Fibroblast of mammary gland (primary cell): Measurements from ENCODE around the gene SARDH.

Experiments used
- DNase-seq: peaks from one replicate; pipeline ENCODE4 v3.0.0-alpha.2; 2010; ENCODE audit warnings: low read depth
- H3K4me3 ChIP-seq: 2 replicates; pipeline ENCODE4 v1.5.1; 2011; ENCODE audit warnings: low read depth, mild to moderate bottlenecking, low read length, moderate library complexity; ENCODE audit not compliant: control insufficient read depth
- TF ChIP-seq, protein P1 (sequence below): conservative IDR thresholded peaks from 2 replicates; pipeline ENCODE4 v1.5.1; 2011; ENCODE audit warnings: low read depth, low read length, inconsistent platforms; ENCODE audit not compliant: control insufficient read depth, insufficient read depth

SARDH gene

DNA sequence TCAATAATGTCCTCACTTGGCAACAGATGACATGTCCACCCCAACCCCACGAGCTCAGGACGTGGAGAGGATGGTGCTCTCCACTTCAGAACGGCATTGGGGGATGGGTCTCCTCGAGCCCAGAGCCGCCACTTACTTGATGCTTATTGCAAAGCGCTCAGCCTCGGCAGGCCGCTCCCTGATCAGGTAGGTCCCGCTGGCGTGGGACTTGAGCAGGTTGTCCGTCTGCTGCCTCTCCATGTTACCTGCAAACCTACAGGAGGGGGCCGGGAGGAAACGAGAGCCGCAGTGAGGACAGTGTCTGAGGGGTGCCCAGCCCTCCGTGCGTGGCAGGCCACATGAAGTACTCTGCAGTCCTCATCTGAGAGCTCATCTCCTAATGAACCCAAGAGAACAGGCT, 36.6 kb upstream of the SARDH start:
- TF ChIP-seq, protein P1, sequence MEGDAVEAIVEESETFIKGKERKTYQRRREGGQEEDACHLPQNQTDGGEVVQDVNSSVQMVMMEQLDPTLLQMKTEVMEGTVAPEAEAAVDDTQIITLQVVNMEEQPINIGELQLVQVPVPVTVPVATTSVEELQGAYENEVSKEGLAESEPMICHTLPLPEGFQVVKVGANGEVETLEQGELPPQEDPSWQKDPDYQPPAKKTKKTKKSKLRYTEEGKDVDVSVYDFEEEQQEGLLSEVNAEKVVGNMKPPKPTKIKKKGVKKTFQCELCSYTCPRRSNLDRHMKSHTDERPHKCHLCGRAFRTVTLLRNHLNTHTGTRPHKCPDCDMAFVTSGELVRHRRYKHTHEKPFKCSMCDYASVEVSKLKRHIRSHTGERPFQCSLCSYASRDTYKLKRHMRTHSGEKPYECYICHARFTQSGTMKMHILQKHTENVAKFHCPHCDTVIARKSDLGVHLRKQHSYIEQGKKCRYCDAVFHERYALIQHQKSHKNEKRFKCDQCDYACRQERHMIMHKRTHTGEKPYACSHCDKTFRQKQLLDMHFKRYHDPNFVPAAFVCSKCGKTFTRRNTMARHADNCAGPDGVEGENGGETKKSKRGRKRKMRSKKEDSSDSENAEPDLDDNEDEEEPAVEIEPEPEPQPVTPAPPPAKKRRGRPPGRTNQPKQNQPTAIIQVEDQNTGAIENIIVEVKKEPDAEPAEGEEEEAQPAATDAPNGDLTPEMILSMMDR = no peak
- no peak overlapping the region for H3K4me3 ChIP-seq
- no peak for DNase-seq

DNA sequence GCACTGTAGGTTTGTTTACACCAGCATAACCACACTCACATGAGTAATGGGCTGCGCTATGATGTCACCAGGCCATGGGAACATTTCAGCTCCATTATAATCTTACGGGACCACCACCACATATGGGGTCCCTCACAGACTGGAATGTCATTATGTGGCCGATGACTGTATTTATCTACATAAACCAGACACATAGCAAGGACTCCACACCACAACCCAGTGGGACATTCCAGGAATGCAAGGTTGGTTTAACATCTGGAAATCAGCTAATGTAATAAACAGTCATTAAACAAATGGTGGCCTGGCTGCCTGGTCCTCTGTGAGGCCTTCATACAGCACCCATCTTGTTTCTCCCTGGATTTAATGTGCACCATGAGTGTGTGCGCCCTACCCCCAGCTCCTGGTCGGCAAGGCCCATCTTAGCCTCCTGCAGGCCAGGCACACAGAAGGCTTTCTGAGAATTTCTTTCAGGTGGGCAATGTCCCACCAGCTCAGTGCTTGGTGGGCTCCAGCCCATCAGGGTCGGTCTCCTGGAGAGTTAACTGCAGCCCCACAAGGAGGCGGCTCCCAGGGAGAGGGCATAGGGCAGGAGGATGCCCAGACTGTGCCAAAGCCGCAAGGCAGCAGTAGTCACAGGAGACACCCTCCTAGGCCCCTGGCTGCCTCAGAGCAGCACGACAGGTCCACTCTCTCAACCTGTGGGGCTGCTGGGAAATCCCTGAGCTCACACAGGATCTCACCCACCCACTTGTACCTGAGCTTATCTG, 35.9 kb upstream of the SARDH start:
- TF ChIP-seq, protein P1 = no peak
- no peak overlapping the region for H3K4me3 ChIP-seq
- DNase-seq = no peak

DNA sequence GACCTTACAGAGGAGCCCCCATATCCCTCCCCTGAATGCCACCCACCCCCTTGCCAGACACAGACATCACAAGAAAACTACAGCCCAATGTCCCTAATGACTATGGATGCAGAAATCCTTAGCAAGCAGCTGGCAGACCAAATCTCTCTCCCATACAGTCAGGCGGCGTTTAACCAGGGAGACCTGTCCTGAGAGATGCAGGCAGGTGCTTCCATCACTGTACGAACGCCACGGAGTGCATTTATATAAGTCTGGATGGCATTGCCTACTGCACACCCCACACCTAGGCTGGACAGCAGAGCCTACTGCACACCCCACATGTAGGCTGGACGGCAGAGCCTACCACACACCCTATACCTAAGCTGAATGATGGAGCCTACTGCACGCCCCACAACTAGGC, 34.4 kb upstream of the SARDH start:
- TF ChIP-seq, protein P1 = no peak
- DNase-seq = no peak
- no peak overlapping the region for H3K4me3 ChIP-seq

DNA sequence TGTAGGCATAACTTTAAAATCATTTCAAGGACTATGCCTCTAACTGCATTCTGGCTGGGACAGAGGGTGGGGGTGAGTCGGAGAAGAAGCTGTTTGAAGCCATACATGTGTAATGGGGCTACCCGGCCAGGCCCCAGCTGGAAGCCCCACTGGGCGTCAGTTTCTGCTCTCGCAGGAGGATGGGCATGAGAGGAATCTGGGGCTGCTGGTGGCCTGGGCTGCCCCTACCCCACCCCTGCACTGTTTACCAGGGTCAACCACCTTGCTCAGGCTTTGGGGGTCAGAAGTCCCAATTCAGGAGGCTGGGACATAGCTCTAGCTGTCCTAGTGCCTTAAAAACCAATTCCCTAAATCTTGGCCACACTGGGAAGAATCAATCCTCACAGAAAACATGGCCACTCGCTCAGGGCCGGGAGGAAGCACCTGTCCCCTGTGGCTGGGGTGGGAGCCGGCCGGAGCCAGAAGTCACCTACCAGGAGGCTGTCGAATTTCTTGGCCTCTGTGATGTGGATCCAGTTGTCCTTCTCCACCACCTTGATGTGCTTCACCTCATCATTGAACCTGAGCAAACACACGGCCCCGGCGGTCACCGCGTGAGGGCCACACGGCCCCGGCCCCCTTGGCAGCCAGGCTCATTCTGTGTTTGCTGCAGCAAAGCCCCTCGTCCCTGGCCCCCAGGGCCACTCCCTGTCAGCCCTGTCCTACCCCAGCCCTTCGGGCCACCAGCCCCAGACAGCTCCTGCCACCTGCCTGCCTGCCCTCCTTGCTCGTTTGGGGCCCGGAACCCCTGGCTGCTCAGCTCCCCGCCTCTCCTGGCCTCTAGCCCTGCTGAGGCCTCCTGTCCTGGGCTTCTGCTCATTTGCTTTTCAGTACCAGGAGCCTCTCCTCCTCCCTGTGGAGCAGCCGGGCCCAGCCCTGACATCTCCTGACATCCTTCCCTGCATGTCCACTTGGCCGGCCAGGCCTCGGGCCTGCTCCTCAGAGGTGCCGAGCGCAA, 33.6 kb upstream of the SARDH start:
- no peak overlapping the region for H3K4me3 ChIP-seq
- no peak for DNase-seq
- TF ChIP-seq, protein P1 = no peak

DNA sequence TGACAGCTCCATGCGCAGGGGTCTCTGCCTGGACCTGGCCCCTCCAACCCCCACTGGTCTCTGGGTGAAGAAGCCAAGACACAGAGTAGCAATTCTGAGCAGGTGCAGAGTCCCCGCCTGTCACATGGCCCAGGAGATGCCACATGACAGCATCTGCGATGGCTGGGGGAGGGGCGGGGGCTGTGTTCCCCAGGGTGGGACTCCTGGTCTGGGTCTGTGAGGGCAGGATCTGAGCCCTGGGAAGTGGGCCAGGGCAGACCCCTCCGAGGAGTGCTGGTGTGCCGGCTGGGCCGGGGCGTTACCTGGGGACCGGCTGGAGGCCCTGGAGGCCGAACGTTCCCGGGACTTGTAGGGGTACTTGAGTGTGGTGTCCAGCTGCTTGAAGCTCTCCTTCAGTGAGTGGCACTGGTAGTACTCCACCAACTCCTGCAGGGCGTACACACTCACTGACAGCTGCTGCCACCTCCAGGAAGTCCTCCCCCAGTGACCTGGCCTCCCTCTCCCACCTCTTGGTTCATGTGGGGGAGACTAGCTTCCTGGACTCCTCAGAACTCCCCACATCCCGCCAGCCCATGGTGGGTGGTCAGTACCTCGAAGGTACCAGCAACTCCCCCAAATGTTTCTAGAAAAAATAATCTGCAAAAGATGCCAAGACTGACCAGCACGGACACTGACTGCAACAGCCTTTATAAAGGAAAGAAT, 32.1 kb upstream of the SARDH start:
- DNase-seq = no peak
- no peak overlapping the region for H3K4me3 ChIP-seq
- TF ChIP-seq, protein P1 = no peak

DNA sequence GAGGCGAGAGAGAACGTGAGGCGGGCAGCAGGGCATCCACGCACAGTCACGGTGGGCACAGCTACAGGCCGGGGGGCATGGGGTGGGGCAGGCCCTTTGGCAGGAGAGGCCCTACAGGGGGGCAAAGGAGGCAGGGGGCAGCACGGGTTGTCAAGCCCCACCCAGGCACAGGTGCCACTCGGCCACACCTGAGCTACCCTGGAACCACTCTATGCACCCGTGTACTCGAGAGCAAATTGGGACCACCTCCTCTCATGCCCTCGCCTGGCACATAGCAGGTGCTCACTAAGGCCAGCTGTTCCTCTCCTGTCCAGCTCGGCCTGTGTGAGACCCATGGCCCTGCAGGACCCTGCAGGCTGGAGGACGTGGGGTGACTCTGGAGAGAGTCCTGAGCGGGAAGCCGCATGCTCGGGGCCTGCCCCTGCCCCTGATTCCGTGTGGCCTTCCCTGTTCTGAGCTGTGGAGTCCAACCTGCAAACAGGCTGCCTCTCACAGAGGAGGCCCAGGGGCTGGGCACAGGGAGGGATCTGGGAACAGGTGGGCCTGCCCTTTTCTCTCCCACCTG, 31.4 kb upstream of the SARDH start:
- TF ChIP-seq, protein P1 = no peak
- DNase-seq = no peak

More for the DNA sequence above, 31.4 kb upstream of the SARDH start:
- H3K4me3 ChIP-seq = no peak overlapping the region
